IPS DF 4.7 (cell line): ENCODE results near the gene B3GAT2.
A peak's percentile ranks its signal among the peaks of the same experiment; 100 is the strongest.
"Not testable (repeated sequence)": the region's sequence is repeated elsewhere in the genome, so short reads cannot be mapped to it uniquely, and the experiment has no call there.

Experiments
- DNase-seq: peaks from one replicate; pipeline ENCODE4 v3.0.0-alpha.2; 2013; ENCODE audit warnings: low spot score; ENCODE audit errors: extremely low read depth

The B3GAT2 gene

GRCh38 chr6:70956451-70957283 lies at the start of gene B3GAT2:
TSS of gene B3GAT2 (minus strand) at chr6:70957060. CDS start at chr6:70956429, 631 bp downstream.
- DNase-seq = no peak

- DNase-seq = no peak
Observed at GRCh38 chr6:70998148-70998547, 41.3 kb upstream of the B3GAT2 start.

GRCh38 chr6:70997379-70997778 lies 40.5 kb upstream of the B3GAT2 start:
- no peak for DNase-seq

GRCh38 chr6:70996106-70996505 lies 39.2 kb upstream of the B3GAT2 start:
- DNase-seq = no peak

GRCh38 chr6:70995411-70995810 lies 38.6 kb upstream of the B3GAT2 start:
- DNase-seq = no peak

- no peak for DNase-seq
Observed at GRCh38 chr6:70991253-70991652, 34.4 kb upstream of the B3GAT2 start.

GRCh38 chr6:70985156-70985555 lies 28.3 kb upstream of the B3GAT2 start:
- DNase-seq = no peak

GRCh38 chr6:70982747-70983146 lies 25.9 kb upstream of the B3GAT2 start:
- no peak for DNase-seq

- DNase-seq = no peak
Observed at GRCh38 chr6:70980727-70981126, 23.9 kb upstream of the B3GAT2 start.

- DNase-seq = no peak
Observed at GRCh38 chr6:70973604-70974003, 16.7 kb upstream of the B3GAT2 start.

- DNase-seq = no peak
Observed at GRCh38 chr6:70967049-70967448, 10.2 kb upstream of the B3GAT2 start.

GRCh38 chr6:70957284-70957617 lies 391 bp upstream of the B3GAT2 start:
- DNase-seq = no peak

- DNase-seq = no peak
Observed at GRCh38 chr6:70956191-70956450, 739 bp downstream of the B3GAT2 start.

- DNase-seq = peak; percentile 68
Observed at GRCh38 chr6:70955441-70956190, 1.2 kb downstream of the B3GAT2 start.

GRCh38 chr6:70954750-70955149 lies 2.1 kb downstream of the B3GAT2 start:
- no peak for DNase-seq

GRCh38 chr6:70954176-70954575 lies 2.7 kb downstream of the B3GAT2 start:
- no peak for DNase-seq

- DNase-seq = no peak
Observed at GRCh38 chr6:70952608-70953165, 4.2 kb downstream of the B3GAT2 start.

GRCh38 chr6:70944321-70944720 lies 12.5 kb downstream of the B3GAT2 start:
- DNase-seq = not testable (repeated sequence)

- no peak for DNase-seq
Observed at GRCh38 chr6:70933853-70934252, 23.0 kb downstream of the B3GAT2 start.

- DNase-seq = no peak
Observed at GRCh38 chr6:70905742-70906141, 51.1 kb downstream of the B3GAT2 start.

- DNase-seq = no peak
Observed at GRCh38 chr6:70903665-70904452, 53.0 kb downstream of the B3GAT2 start.

- no peak for DNase-seq
Observed at GRCh38 chr6:70901324-70901723, 55.5 kb downstream of the B3GAT2 start.
